ENCODE measurements around the gene ADPRHL1. TPM values are rescaled to one million over a fixed set of nuclear protein-coding genes. Genes with fewer than 3 reads are reported as not detected.

The ADPRHL1 gene
- total RNA-seq, 1 donor from 2014 or later, result 3.1 TPM

- no peak overlapping the region for H3K4me3 ChIP-seq (ENCODE audit: insufficient read depth, low read depth, low read length)
- Mint-ChIP-seq H3K4me1 (ENCODE audit: low read depth, unreplicated experiment) (peaks cover 43% of the 10 kb centered on the region), H3K27me3 (ENCODE audit: low read depth, unreplicated experiment) (no peaks in the 10 kb centered on the region), H3K36me3 (ENCODE audit: low read depth, unreplicated experiment) (peaks cover 25% of the 10 kb centered on the region), H3K27ac (ENCODE audit: unreplicated experiment) (no peak overlapping the region), H3K4me3 (ENCODE audit: unreplicated experiment) (no peak overlapping the region), H3K9me3 (ENCODE audit: unreplicated experiment) (no peaks in the 10 kb centered on the region)
- no peak for FAIRE-seq
- no peak overlapping the region for H3K27ac ChIP-seq (ENCODE audit: low read depth, low read length)
- H2AFZ ChIP-seq (ENCODE audit: low read depth, low read length), result no peak overlapping the region
- H3K4me1 ChIP-seq (ENCODE audit: insufficient read depth, low read length), result peaks cover 34% of the 10 kb centered on the region
- H3K4me2 ChIP-seq (ENCODE audit: low read length), result no peak overlapping the region
- H3K36me3 ChIP-seq (ENCODE audit: insufficient read depth, low read length), result peaks cover 57% of the 10 kb centered on the region
- TF ChIP-seq, protein P1, sequence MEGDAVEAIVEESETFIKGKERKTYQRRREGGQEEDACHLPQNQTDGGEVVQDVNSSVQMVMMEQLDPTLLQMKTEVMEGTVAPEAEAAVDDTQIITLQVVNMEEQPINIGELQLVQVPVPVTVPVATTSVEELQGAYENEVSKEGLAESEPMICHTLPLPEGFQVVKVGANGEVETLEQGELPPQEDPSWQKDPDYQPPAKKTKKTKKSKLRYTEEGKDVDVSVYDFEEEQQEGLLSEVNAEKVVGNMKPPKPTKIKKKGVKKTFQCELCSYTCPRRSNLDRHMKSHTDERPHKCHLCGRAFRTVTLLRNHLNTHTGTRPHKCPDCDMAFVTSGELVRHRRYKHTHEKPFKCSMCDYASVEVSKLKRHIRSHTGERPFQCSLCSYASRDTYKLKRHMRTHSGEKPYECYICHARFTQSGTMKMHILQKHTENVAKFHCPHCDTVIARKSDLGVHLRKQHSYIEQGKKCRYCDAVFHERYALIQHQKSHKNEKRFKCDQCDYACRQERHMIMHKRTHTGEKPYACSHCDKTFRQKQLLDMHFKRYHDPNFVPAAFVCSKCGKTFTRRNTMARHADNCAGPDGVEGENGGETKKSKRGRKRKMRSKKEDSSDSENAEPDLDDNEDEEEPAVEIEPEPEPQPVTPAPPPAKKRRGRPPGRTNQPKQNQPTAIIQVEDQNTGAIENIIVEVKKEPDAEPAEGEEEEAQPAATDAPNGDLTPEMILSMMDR (IDR thresholded peaks at IDR 0.05; ENCODE audit: insufficient read depth, low read depth, low read length), result no peak
- TF ChIP-seq EZH2 (IDR thresholded peaks at IDR 0.05; ENCODE audit: insufficient read depth, low read length), result no peak
- no peak for DNase-seq (ENCODE audit: low read depth)
- peaks cover 72% of the 10 kb centered on the region for H4K20me1 ChIP-seq (ENCODE audit: insufficient read depth, low read length)
- H3K9ac ChIP-seq (ENCODE audit: low read length), result no peak overlapping the region
- peaks cover 77% of the 10 kb centered on the region for H3K79me2 ChIP-seq (ENCODE audit: insufficient read depth, low read length)
- H3K9me3 ChIP-seq (ENCODE audit: insufficient read depth, low read depth, low read length), result no peaks in the 10 kb centered on the region
- no peaks in the 10 kb centered on the region for H3K27me3 ChIP-seq (ENCODE audit: insufficient read depth, low read length)
Observed at GRCh38 chr13:113497217-113497616, 43.9 kb upstream of the ADPRHL1 start.

- Histone ChIP-seq H3K27me3 (ENCODE audit: insufficient read depth, low read length) (no peaks in the 10 kb centered on the region), H3K9me3 (ENCODE audit: insufficient read depth, low read depth, low read length) (no peaks in the 10 kb centered on the region), H3K4me3 (ENCODE audit: insufficient read depth, low read depth, low read length) (peak overlapping the region; percentile 41), H3K27ac (ENCODE audit: low read depth, low read length) (no peak overlapping the region), H3K79me2 (ENCODE audit: insufficient read depth, low read length) (peaks cover 87% of the 10 kb centered on the region), H4K20me1 (ENCODE audit: insufficient read depth, low read length) (peaks cover 68% of the 10 kb centered on the region), H3K4me1 (ENCODE audit: insufficient read depth, low read length) (peaks cover 37% of the 10 kb centered on the region), H3K36me3 (ENCODE audit: insufficient read depth, low read length) (peaks cover 44% of the 10 kb centered on the region), H3K9ac (ENCODE audit: low read length) (peak overlapping the region; percentile 56), H2AFZ (ENCODE audit: low read depth, low read length) (no peak overlapping the region), H3K4me2 (ENCODE audit: low read length) (peak overlapping the region; percentile 77)
- DNase-seq (ENCODE audit: low read depth) (peak; percentile 37), FAIRE-seq (no peak)
- H3K36me3 Mint-ChIP-seq (ENCODE audit: low read depth, unreplicated experiment), result peaks cover 18% of the 10 kb centered on the region
- no peaks in the 10 kb centered on the region for H3K27me3 Mint-ChIP-seq (ENCODE audit: low read depth, unreplicated experiment)
- H3K4me1 Mint-ChIP-seq (ENCODE audit: low read depth, unreplicated experiment), result peaks cover 43% of the 10 kb centered on the region
- peak overlapping the region; percentile 76 for H3K4me3 Mint-ChIP-seq (ENCODE audit: unreplicated experiment)
- peak overlapping the region; percentile 36 for H3K27ac Mint-ChIP-seq (ENCODE audit: unreplicated experiment)
- TF ChIP-seq, protein P1 (IDR thresholded peaks at IDR 0.05; ENCODE audit: insufficient read depth, low read depth, low read length), result no peak
- no peak for TF ChIP-seq EZH2 (IDR thresholded peaks at IDR 0.05; ENCODE audit: insufficient read depth, low read length)
- H3K9me3 Mint-ChIP-seq (ENCODE audit: unreplicated experiment), result no peaks in the 10 kb centered on the region
Observed at GRCh38 chr13:113495494-113496210, 42.4 kb upstream of the ADPRHL1 start.
